Fibroblast of lung (primary cell): ENCODE data around the gene ZNF598. TPM values are rescaled to one million over a fixed set of nuclear protein-coding genes. Genes with fewer than 3 reads are reported as not detected.

Source experiments
- DNase-seq, 2 donors: peaks; one replicate each; pipeline versions ENCODE4 v3.0.0 to v3.0.0-alpha.2; 2010; ENCODE audit warnings: low read depth in 2 of 2
- H2AFZ ChIP-seq: 2 replicates; pipeline ENCODE4 v1.5.1; 2012; ENCODE audit warnings: low read length, control low read depth, inconsistent platforms
- H3K27ac ChIP-seq: 2 replicates; pipeline ENCODE4 v1.5.1; 2011; ENCODE audit warnings: low read length, control low read depth; ENCODE audit not compliant: insufficient read depth
- H3K27me3 ChIP-seq: 2 replicates; pipeline ENCODE4 v1.5.1; 2011; ENCODE audit warnings: mild to moderate bottlenecking, low read length; ENCODE audit not compliant: control insufficient read depth, insufficient read depth
- H3K36me3 ChIP-seq: 2 replicates; pipeline ENCODE4 v1.5.1; 2011; ENCODE audit warnings: low read length; ENCODE audit not compliant: control insufficient read depth, insufficient read depth
- H3K4me1 ChIP-seq: 2 replicates; pipeline ENCODE4 v1.5.1; 2011; ENCODE audit warnings: low read length; ENCODE audit not compliant: control insufficient read depth, insufficient read depth; ENCODE audit errors: extremely low read depth
- H3K4me2 ChIP-seq: 2 replicates; pipeline ENCODE4 v1.5.1; 2011; ENCODE audit warnings: low read length, control low read depth; ENCODE audit not compliant: insufficient read depth; ENCODE audit errors: extremely low read depth
- H3K4me3 ChIP-seq, 4 experiments: fragments of 200-600 bp in 1 of 4; sonication (generic) in 1 of 4; replicated peaks in 1 of 4; 2 replicates each; pipeline ENCODE4 v1.5.1; 2011 to 2016; ENCODE audit warnings: low read length in 4 of 4, low read depth in 3 of 4, mild to moderate bottlenecking in 3 of 4, control low read depth in 2 of 4, inconsistent platforms in 1 of 4, mixed read lengths in 1 of 4; ENCODE audit not compliant: insufficient read depth in 1 of 4; ENCODE audit errors: control extremely low read depth in 1 of 4
- H3K79me2 ChIP-seq: 2 replicates; pipeline ENCODE4 v1.5.1; 2012; ENCODE audit warnings: mild to moderate bottlenecking, low read length, inconsistent platforms; ENCODE audit not compliant: control insufficient read depth, insufficient read depth
- H3K9ac ChIP-seq: 2 replicates; pipeline ENCODE4 v1.5.1; 2011; ENCODE audit warnings: mild to moderate bottlenecking, low read length, control low read depth; ENCODE audit not compliant: insufficient read depth
- H3K9me3 ChIP-seq: 2 replicates; pipeline ENCODE4 v1.5.1; 2012; ENCODE audit warnings: low read depth, low read length; ENCODE audit not compliant: control insufficient read depth, insufficient read depth
- H4K20me1 ChIP-seq: 2 replicates; pipeline ENCODE4 v1.5.1; 2011; ENCODE audit warnings: low read length; ENCODE audit not compliant: control insufficient read depth, insufficient read depth; ENCODE audit errors: extremely low read depth
- EZH2 ChIP-seq: IDR thresholded peaks from 2 replicates; pipeline ENCODE4 v1.5.1; 2012; ENCODE audit warnings: low read length, control low read depth, mild to moderate bottlenecking; ENCODE audit errors: missing control alignments
- polyA plus RNA-seq, 2 donors: library from polyadenylated mRNA; depleted of rRNA in 1 of 2; stranded (reverse) in 1 of 2; unstranded in 1 of 2; fragments of >200 nt; gene quantifications; 2 replicates each; pipeline ENCODE4 v1.2.1, GENCODE V29; 2011 to 2012; ENCODE audit warnings: missing spikeins in 1 of 2
- total RNA-seq: library from RNA; depleted of rRNA; stranded (reverse); fragments of >200 nt; gene quantifications from 2 replicates; pipeline ENCODE4 v1.2.1, GENCODE V29; 2014
- TF ChIP-seq, protein P1 (sequence below), 2 donors: IDR thresholded peaks in 1 of 2; conservative IDR thresholded peaks in 1 of 2; 1 replicate in 1 of 2; 2 replicates in 1 of 2; pipeline ENCODE4 v1.5.1; 2011 to 2012; ENCODE audit warnings: low read length in 2 of 2, control low read depth in 1 of 2, inconsistent platforms in 1 of 2, low read depth in 1 of 2, mild to moderate bottlenecking in 1 of 2

Gene ZNF598
- total and polyA plus RNA-seq, 2 donors (not counting 1 experiment from before 2014, with no cell fraction given), result 11.6 to 18.8 TPM

GRCh38 chr16:1982013-1982433, 27.6 kb downstream of the ZNF598 start:
- DNase-seq, result no peak
- H4K20me1 ChIP-seq, result no peaks in the 10 kb centered on the region
- TF ChIP-seq EZH2, result peak; percentile 67
- TF ChIP-seq, protein P1, sequence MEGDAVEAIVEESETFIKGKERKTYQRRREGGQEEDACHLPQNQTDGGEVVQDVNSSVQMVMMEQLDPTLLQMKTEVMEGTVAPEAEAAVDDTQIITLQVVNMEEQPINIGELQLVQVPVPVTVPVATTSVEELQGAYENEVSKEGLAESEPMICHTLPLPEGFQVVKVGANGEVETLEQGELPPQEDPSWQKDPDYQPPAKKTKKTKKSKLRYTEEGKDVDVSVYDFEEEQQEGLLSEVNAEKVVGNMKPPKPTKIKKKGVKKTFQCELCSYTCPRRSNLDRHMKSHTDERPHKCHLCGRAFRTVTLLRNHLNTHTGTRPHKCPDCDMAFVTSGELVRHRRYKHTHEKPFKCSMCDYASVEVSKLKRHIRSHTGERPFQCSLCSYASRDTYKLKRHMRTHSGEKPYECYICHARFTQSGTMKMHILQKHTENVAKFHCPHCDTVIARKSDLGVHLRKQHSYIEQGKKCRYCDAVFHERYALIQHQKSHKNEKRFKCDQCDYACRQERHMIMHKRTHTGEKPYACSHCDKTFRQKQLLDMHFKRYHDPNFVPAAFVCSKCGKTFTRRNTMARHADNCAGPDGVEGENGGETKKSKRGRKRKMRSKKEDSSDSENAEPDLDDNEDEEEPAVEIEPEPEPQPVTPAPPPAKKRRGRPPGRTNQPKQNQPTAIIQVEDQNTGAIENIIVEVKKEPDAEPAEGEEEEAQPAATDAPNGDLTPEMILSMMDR (conservative IDR thresholded peaks at IDR 0.05 in 1 of 2, IDR thresholded peaks at IDR 0.05 in 1 of 2; ENCODE audit: low read depth in 1 of 2, low read length in 2 of 2), result no peak
- H3K27me3 ChIP-seq, result peaks cover 19% of the 10 kb centered on the region
- no peak overlapping the region for H3K9ac ChIP-seq
- H3K4me1 ChIP-seq, result peaks cover 9% of the 10 kb centered on the region
- no peak overlapping the region for H3K4me2 ChIP-seq
- H3K27ac ChIP-seq, result no peak overlapping the region
- H3K9me3 ChIP-seq, result no peaks in the 10 kb centered on the region
- peaks cover 11% of the 10 kb centered on the region for H3K79me2 ChIP-seq
- H3K36me3 ChIP-seq, result peaks cover 26% of the 10 kb centered on the region
- no peak overlapping the region for H3K4me3 ChIP-seq
- no peak overlapping the region for H2AFZ ChIP-seq

DNA sequence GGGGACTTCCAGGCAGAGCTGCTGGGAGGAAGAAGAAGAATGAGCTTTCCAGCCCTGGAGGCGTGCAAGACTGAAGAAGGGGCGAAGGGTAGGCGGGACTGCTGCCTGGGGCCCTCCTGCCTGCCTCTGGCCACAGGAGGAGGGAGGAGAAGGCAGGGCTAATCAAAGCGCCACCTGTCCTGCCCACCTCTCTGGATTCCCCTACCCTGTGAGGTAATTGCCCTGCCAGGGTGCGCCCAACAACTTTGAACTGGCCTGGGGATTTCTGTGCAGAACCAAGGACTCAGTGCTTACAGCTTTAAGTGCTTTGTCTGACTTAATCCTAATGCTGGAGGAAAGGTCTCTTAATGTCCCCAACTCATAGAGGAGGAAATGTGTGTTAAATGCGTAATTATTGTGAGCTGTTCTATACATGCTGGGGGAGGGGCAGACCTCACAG, 28.2 kb downstream of the ZNF598 start, which contains the start of gene NOXO1:
Gene NOXO1, minus strand, starts transcription at position 72 of the 439 bp plus-strand sequence. CDS start 290 bp downstream, outside the sequence.
- Histone ChIP-seq H3K4me3 (no peak within 1 kb of the TSS), H3K36me3 (peaks cover 27% of the 10 kb centered on the region), H3K4me2 (no peak within 1 kb of the TSS), H3K9ac (no peak within 1 kb of the TSS), H4K20me1 (no peaks in the 10 kb centered on the region), H3K4me1 (peaks cover 9% of the 10 kb centered on the region), H3K27ac (no peak within 1 kb of the TSS), H3K27me3 (peaks cover 19% of the 10 kb centered on the region), H2AFZ (no peak within 1 kb of the TSS), H3K79me2 (peaks cover 11% of the 10 kb centered on the region), H3K9me3 (no peaks in the 10 kb centered on the region)
- TF ChIP-seq, protein P1 (conservative IDR thresholded peaks at IDR 0.05 in 1 of 2, IDR thresholded peaks at IDR 0.05 in 1 of 2; ENCODE audit: low read depth in 1 of 2, low read length in 2 of 2), result no peak
- no peak for TF ChIP-seq EZH2
- DNase-seq, result no peak

- Histone ChIP-seq H3K36me3 (peaks cover 28% of the 10 kb centered on the region), H3K79me2 (peaks cover 8% of the 10 kb centered on the region), H3K4me2 (no peak overlapping the region), H3K27ac (no peak overlapping the region), H3K27me3 (peaks cover 19% of the 10 kb centered on the region), H3K4me3 (no peak overlapping the region), H3K9me3 (no peaks in the 10 kb centered on the region), H3K4me1 (peaks cover 9% of the 10 kb centered on the region), H3K9ac (no peak overlapping the region), H2AFZ (no peak overlapping the region), H4K20me1 (no peaks in the 10 kb centered on the region)
- DNase-seq, result no peak
- TF ChIP-seq, protein P1 (conservative IDR thresholded peaks at IDR 0.05 in 1 of 2, IDR thresholded peaks at IDR 0.05 in 1 of 2; ENCODE audit: low read depth in 1 of 2, low read length in 2 of 2), result no peak
- TF ChIP-seq EZH2, result no peak
Observed at GRCh38 chr16:1980770-1981087, 28.9 kb downstream of the ZNF598 start.
